BJ (cell line): ENCODE results near the gene POMT2. TPM values are rescaled to one million over a fixed set of nuclear protein-coding genes. Genes with fewer than 3 reads are reported as not detected.

Experiments
- CTCF ChIA-PET: fragments of 350-600 bp; formaldehyde crosslinking; extraction: SDS; loops from one replicate; lab custom pipeline; 2021; ENCODE audit warnings: antibody characterized with exemption, inconsistent platforms; lab: Yijun Ruan, JAX
- POLR2A ChIA-PET: fragments of 300-600 bp; sonication (Branson Sonifier 250); formaldehyde crosslinking; extraction: SDS; loops from one replicate; lab custom pipeline; 2021; ENCODE audit warnings: antibody characterized with exemption; lab: Charles Lee
- DNase-seq: peaks from one replicate; pipeline ENCODE4 v3.0.0-alpha.2; 2011; ENCODE audit warnings: low read depth
- H3K27me3 ChIP-seq: 2 replicates; pipeline ENCODE4 v1.6.0; 2011; ENCODE audit warnings: low read length; ENCODE audit not compliant: control insufficient read depth, insufficient read depth
- H3K36me3 ChIP-seq: 2 replicates; pipeline ENCODE4 v1.5.1; 2011; ENCODE audit warnings: low read length; ENCODE audit not compliant: control insufficient read depth, insufficient read depth
- H3K4me3 ChIP-seq: 2 replicates; pipeline ENCODE4 v1.5.1; 2011; ENCODE audit warnings: low read depth, mild to moderate bottlenecking, control low read depth, low read length
- polyA plus RNA-seq: library from polyadenylated mRNA; depleted of rRNA; stranded (reverse); fragments of >200 nt; gene quantifications from 2 replicates; pipeline ENCODE4 v1.2.3, GENCODE V29; 2011
- TF ChIP-seq, protein P1 (sequence below): IDR thresholded peaks from 2 replicates; pipeline ENCODE4 v1.5.1; 2011; ENCODE audit warnings: low read depth, mild to moderate bottlenecking, control low read depth, inconsistent platforms, low read length, moderate library complexity; ENCODE audit not compliant: insufficient read depth

The POMT2 gene
- polyA plus RNA-seq, 1 experiment: 23.3 TPM

DNA sequence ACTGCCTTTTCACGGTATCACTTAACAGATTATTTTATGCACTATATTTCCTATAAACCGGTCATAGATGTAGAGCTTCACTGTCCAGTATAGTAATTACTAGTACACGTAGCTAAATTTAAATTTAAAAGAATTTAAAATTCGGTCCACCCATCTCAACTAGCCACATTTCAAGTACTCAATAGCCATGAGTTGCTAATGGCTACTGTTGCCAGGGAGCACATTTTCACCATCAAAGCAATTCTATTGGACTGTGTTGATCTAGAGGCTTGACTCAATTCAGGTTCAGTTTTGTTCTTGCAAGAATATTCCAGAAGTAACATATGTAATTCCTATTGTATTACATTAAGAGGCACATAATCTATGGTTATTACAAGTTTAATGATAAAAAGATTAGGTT lies 36.2 kb upstream of the POMT2 start:
- DNase-seq: no peak
- ChIA-PET POLR2A (no interaction called here), CTCF (no interaction called here)
- H3K36me3 ChIP-seq: no peaks in the 10 kb centered on the region
- TF ChIP-seq, protein P1, sequence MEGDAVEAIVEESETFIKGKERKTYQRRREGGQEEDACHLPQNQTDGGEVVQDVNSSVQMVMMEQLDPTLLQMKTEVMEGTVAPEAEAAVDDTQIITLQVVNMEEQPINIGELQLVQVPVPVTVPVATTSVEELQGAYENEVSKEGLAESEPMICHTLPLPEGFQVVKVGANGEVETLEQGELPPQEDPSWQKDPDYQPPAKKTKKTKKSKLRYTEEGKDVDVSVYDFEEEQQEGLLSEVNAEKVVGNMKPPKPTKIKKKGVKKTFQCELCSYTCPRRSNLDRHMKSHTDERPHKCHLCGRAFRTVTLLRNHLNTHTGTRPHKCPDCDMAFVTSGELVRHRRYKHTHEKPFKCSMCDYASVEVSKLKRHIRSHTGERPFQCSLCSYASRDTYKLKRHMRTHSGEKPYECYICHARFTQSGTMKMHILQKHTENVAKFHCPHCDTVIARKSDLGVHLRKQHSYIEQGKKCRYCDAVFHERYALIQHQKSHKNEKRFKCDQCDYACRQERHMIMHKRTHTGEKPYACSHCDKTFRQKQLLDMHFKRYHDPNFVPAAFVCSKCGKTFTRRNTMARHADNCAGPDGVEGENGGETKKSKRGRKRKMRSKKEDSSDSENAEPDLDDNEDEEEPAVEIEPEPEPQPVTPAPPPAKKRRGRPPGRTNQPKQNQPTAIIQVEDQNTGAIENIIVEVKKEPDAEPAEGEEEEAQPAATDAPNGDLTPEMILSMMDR: no peak
- no peak overlapping the region for H3K4me3 ChIP-seq
- H3K27me3 ChIP-seq: no peaks in the 10 kb centered on the region

DNA sequence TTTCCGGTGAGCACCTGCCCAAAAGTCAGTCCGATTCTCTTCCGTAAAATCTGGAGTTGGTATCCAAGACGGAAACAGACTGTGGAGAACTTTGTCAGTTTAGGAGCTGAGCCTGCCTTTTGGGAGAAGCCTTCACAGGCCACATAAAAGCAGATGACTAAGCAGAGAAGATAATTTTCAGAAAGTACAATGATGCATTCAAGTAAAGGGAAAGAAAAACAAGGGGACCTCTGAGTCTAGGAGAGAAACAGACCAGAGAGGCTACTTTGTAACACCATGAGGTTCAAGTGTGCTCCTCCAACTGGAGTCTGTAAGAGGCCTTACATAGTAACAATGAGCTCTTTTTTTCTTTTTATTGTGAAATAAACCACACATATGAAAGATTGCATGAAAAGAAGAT lies 35.1 kb upstream of the POMT2 start:
- no peaks in the 10 kb centered on the region for H3K27me3 ChIP-seq
- ChIA-PET CTCF (no interaction called here), POLR2A (no interaction called here)
- TF ChIP-seq, protein P1: no peak
- H3K36me3 ChIP-seq: no peaks in the 10 kb centered on the region
- DNase-seq: no peak
- H3K4me3 ChIP-seq: no peak overlapping the region

DNA sequence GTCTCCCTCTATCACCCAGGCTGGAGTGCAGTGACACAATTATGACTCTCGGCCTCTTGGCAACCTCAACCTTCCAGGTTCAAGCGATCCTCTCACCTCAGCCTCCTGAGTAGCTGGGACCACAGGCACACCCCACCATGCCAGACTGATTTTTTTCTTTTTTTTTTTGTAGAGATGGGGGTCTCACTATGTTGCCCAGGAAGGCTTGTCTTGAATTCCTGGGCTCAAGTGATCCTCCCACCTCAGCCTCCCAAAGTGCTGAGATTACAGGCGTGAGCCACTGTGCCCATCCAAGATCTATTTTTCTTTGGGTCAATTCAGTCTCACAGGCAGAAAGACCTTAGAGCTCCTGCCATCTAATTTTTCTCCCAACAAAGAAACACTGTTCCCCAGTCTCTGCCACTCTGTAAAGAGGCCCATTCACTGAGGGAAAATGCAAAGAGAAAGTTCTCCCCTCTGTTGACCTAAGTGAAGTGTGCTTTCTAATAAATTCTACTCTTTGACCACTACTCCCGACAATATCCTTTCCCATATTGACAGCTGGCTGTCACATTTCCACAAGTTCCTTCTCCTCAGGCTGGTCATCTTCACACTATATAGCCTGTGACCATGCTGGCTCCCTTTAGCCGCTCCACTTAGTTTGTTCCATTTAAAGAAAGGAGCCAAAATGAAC lies 32.9 kb upstream of the POMT2 start:
- no peaks in the 10 kb centered on the region for H3K27me3 ChIP-seq
- no peak for DNase-seq
- H3K4me3 ChIP-seq: no peak overlapping the region
- CTCF ChIA-PET: no interaction called here
- no peaks in the 10 kb centered on the region for H3K36me3 ChIP-seq
- POLR2A ChIA-PET: no interaction called here
- TF ChIP-seq, protein P1: no peak

DNA sequence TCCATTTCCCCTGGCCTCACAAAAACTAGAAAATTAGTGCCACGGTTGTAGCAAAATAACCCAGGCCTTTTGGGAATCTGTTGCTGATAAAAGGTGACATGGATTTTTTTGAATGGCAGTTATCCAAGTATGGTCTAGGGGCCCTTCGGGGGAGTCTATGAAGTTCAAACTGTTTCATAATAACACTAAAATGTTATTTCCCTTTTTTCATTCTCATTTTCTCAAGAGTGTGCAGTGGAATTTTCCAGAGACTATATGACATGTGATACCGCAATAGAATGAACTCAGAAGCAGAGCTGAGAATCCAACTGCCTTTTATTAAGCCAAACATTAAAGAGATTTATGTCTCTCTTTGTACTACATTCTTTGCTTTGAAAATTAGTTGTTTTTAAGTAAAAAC lies 27.1 kb upstream of the POMT2 start:
- TF ChIP-seq, protein P1: no peak
- Histone ChIP-seq H3K36me3 (no peaks in the 10 kb centered on the region), H3K27me3 (no peaks in the 10 kb centered on the region), H3K4me3 (no peak overlapping the region)
- ChIA-PET CTCF (no interaction called here), POLR2A (no interaction called here)
- no peak for DNase-seq

DNA sequence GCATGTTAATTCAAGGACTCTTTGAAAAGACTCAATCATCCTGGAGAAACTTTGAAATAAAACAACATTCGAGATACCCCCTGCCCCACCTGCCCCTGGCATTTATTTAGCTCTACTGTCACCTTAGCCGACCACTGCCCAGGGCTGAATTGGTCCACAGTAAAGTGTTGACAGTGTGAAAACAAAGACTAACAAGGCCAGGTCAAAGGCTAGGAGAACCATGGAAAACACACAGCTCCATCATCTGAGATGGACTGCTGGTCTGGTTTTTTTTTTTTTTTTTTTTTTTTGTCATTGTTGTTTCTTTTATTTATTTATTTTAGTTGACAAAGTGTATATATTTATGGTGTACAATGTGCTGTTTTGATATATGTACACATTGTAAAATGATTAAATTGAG lies 25.8 kb upstream of the POMT2 start:
- H3K27me3 ChIP-seq: no peaks in the 10 kb centered on the region
- TF ChIP-seq, protein P1: no peak
- no peak overlapping the region for H3K4me3 ChIP-seq
- H3K36me3 ChIP-seq: peaks cover 2% of the 10 kb centered on the region
- ChIA-PET CTCF (no interaction called here), POLR2A (no interaction called here)
- DNase-seq: no peak
